H1 (cell line): ENCODE results near the gene PLCB1. TPM values are rescaled to one million over a fixed set of nuclear protein-coding genes. Genes with fewer than 3 reads are reported as not detected.

Experiments used
- BCL11A ChIP-seq, 2 experiments: IDR thresholded peaks; one replicate each; pipeline ENCODE4 v1.6.1; 2011; ENCODE audit warnings: low read depth in 2 of 2, low read length in 2 of 2, mild to moderate bottlenecking in 2 of 2
- CHD2 ChIP-seq: IDR thresholded peaks from 2 replicates; pipeline ENCODE4 v1.6.1; 2012; ENCODE audit warnings: low read length, improper control_type of control experiment
- CHD7 ChIP-seq: fragments of 300-600 bp; sonication (generic); IDR thresholded peaks from 2 replicates; pipeline ENCODE4 v1.7.1; 2012; ENCODE audit warnings: low read length, moderate library complexity, mild to moderate bottlenecking, inconsistent platforms; ENCODE audit not compliant: insufficient replicate concordance
- KDM1A ChIP-seq: fragments of 200-600, 300-600 bp; sonication (generic); IDR thresholded peaks from 2 replicates; pipeline ENCODE4 v1.7.1; 2016; ENCODE audit warnings: mild to moderate bottlenecking, low read length, borderline replicate concordance
- TCF12 ChIP-seq: IDR thresholded peaks from 2 replicates; pipeline ENCODE4 v1.6.1; 2011; ENCODE audit warnings: low read depth, mild to moderate bottlenecking, low read length
- polyA plus RNA-seq, 7 experiments: library from polyadenylated mRNA; depleted of rRNA in 3 of 7; stranded (reverse) in 5 of 7; unstranded in 2 of 7; fragments of >200 nt in 5 of 7; fragments of 200-250 nt in 2 of 7; gene quantifications; 1 replicate in 5 of 7; 2 replicates in 1 of 7; 4 replicates in 1 of 7; pipeline versions ENCODE4 v1.2.1 to v1.2.3, GENCODE V29; 2011 to 2013; ENCODE audit warnings: missing spikeins in 2 of 7, mixed read lengths in 2 of 7
- total RNA-seq: library from RNA; stranded (reverse); fragmentation: NEBNext Ultra II Directional; extraction: Animal tissue kit (Norgen Biotek cat#: 25700); gene quantifications from 2 replicates; pipeline ENCODE4 v1.2.1, GENCODE V29; 2021

PLCB1 gene
- total and polyA plus RNA-seq, 2 of the 8 experiments (the other 6 are each of a cell fraction or from before 2014, with no cell fraction given) = 2.6 to 9.1 TPM

- TF ChIP-seq CHD7 (no peak), TCF12 (no peak), BCL11A (IDR thresholded peaks at IDR 0.05; ENCODE audit: low read depth in 2 of 2, low read length in 2 of 2) (no peak), KDM1A (no peak), CHD2 (no peak)
These were observed 743.5 kb downstream of the PLCB1 start (continued) for GRCh38 chr20:8875586-8875985.
